H1 (cell line): ENCODE results near the gene TUBGCP2. TPM values are rescaled to one million over a fixed set of nuclear protein-coding genes. Genes with fewer than 3 reads are reported as not detected.

Experiments used
- GTF2F1 ChIP-seq: IDR thresholded peaks from 2 replicates; pipeline ENCODE4 v1.6.1; 2012; ENCODE audit warnings: low read depth, low read length, improper control_type of control experiment, borderline replicate concordance
- JUND ChIP-seq: IDR thresholded peaks from 2 replicates; pipeline ENCODE4 v1.6.1; 2011; ENCODE audit warnings: mild to moderate bottlenecking, improper control_type of control experiment, low read length
- KDM1A ChIP-seq: fragments of 200-600, 300-600 bp; sonication (generic); IDR thresholded peaks from 2 replicates; pipeline ENCODE4 v1.7.1; 2016; ENCODE audit warnings: mild to moderate bottlenecking, low read length, borderline replicate concordance
- MAX ChIP-seq: IDR thresholded peaks from 2 replicates; pipeline ENCODE4 v1.6.1; 2012; ENCODE audit warnings: inconsistent platforms
- NANOG ChIP-seq: IDR thresholded peaks from 2 replicates; pipeline ENCODE4 v1.6.1; 2011; ENCODE audit warnings: low read length, low read depth, mild to moderate bottlenecking, inconsistent platforms; ENCODE audit not compliant: insufficient read depth, poor library complexity, severe bottlenecking
- RFX5 ChIP-seq: IDR thresholded peaks from 2 replicates; pipeline ENCODE4 v1.6.1; 2011; ENCODE audit warnings: low read depth, low read length, improper control_type of control experiment, borderline replicate concordance
- RXRA ChIP-seq: IDR thresholded peaks from 2 replicates; pipeline ENCODE4 v1.6.1; 2011; ENCODE audit warnings: low read depth, mild to moderate bottlenecking, low read length, moderate library complexity; ENCODE audit not compliant: insufficient read depth
- polyA plus RNA-seq, 7 experiments: library from polyadenylated mRNA; depleted of rRNA in 3 of 7; stranded (reverse) in 5 of 7; unstranded in 2 of 7; fragments of >200 nt in 5 of 7; fragments of 200-250 nt in 2 of 7; gene quantifications; 1 replicate in 5 of 7; 2 replicates in 1 of 7; 4 replicates in 1 of 7; pipeline versions ENCODE4 v1.2.1 to v1.2.3, GENCODE V29; 2011 to 2013; ENCODE audit warnings: missing spikeins in 2 of 7, mixed read lengths in 2 of 7
- total RNA-seq: library from RNA; stranded (reverse); fragmentation: NEBNext Ultra II Directional; extraction: Animal tissue kit (Norgen Biotek cat#: 25700); gene quantifications from 2 replicates; pipeline ENCODE4 v1.2.1, GENCODE V29; 2021

The TUBGCP2 gene
- total and polyA plus RNA-seq, 2 of the 8 experiments (the other 6 are each of a cell fraction or from before 2014, with no cell fraction given), result 34.9 to 51.9 TPM

DNA sequence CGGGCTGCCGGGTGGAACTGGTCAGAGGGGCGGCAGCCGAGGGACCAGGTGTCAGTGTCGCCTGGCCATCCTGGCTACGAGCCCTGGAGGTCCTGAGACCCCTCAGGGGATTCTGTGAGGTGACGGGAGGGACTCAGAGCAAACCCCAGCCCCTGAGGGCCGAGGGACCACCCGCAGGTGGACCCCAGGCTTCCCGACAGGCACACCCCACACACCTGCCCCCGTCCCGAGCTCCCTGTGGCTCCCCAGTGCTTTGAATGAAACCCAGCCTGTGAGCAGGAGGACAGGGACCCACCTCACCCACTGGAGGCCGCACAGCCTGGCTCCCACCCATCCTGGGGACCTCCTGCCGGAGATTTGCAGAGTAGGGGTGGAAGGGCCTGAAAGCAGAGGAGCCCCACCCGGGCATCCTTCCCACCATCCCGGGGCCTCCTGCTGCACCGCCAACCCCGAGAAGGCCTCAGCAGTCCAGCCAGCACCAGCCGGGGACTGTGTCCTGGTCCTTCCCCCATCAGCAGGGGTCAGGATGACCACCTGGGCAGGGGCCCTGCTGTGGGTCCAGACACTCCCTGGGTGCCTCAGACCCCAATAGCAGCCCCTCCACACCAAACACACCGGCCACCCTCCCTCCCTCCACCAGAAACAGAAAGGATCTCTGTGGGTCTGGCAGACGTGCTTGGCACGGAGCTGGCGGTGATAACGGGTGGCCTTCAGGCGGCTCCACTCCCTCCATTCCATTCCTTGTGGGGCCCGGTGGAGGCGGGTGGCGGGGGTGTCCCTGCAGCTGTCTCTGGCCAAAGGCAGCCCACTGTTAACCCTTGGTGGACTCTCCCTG is 57.1 kb downstream of the TUBGCP2 start (continued):
- TF ChIP-seq KDM1A (no peak), RFX5 (no peak), JUND (no peak), RXRA (no peak), MAX (no peak), GTF2F1 (no peak), NANOG (no peak)
